ENCODE data around the gene LEMD3.
"Not testable (repeated sequence)": the region's sequence is repeated elsewhere in the genome, so short reads cannot be mapped to it uniquely, and the experiment has no call there.

The LEMD3 gene

DNA sequence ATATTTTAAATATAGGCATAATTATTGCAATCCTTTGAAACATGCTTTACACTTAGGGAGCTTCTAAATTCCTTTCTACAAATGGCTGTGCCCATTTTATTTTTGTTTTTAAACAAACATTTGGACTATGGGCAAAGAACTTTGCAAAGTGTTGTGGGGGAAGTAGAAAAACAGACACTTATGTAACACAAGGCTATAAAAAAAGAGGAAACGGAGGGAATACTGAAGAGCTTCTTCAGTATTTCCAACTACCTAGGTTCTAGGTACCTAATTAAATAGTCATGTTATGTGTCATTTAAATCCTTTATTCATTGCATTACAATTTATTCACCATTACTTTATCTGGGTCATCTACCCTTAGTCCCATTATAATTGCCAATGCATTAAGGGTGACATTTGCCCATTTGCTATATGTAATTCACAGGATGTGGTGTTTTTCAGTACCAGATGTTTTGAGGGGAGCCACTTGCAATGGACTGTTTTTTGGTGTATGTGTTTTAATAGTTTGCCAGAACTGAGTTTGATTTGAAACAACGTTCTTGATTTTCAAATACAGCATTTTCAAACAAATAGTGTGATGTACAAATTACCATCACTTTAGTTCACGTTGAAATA, 107.6 kb downstream of the LEMD3 start:
- TF ChIP-seq, protein P1, sequence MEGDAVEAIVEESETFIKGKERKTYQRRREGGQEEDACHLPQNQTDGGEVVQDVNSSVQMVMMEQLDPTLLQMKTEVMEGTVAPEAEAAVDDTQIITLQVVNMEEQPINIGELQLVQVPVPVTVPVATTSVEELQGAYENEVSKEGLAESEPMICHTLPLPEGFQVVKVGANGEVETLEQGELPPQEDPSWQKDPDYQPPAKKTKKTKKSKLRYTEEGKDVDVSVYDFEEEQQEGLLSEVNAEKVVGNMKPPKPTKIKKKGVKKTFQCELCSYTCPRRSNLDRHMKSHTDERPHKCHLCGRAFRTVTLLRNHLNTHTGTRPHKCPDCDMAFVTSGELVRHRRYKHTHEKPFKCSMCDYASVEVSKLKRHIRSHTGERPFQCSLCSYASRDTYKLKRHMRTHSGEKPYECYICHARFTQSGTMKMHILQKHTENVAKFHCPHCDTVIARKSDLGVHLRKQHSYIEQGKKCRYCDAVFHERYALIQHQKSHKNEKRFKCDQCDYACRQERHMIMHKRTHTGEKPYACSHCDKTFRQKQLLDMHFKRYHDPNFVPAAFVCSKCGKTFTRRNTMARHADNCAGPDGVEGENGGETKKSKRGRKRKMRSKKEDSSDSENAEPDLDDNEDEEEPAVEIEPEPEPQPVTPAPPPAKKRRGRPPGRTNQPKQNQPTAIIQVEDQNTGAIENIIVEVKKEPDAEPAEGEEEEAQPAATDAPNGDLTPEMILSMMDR (IDR thresholded peaks at IDR 0.05; ENCODE audit: control insufficient read depth, extremely low read depth, insufficient read depth) = no peak
- no peak for DNase-seq (ENCODE audit: low read depth)
- H3K4me3 ChIP-seq (ENCODE audit: low read depth, low read length) = no peak overlapping the region

DNA sequence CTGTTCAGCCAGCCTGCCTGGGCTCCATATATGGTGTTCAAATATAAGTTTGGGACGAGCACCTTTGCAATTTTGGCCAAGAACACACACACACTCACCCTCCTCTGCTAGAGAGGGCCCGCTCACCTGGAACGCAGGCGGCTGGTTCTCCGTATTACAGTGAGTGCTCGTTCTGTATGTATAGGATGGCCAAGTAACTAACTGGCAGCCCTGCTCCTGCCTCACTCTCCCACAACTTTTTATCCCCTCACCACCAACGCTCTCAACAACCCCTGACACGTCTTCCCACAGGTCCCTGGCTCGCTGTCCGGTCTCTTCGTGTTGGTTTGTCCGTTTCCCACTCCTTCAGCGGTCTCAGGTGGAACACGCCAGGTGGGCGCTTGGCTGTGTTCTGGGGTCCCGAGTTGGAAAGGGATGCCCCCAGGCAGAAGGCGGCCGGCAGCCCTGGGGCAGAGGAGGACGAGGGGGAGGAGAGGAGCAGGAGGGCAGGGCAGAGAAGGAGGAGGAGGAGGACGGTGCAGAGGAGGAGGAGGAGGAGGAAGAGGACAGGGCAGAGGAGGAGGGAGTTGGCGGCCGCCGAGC, 108.7 kb downstream of the LEMD3 start:
- no peak for DNase-seq (ENCODE audit: low read depth)
- TF ChIP-seq, protein P1 (IDR thresholded peaks at IDR 0.05; ENCODE audit: control insufficient read depth, extremely low read depth, insufficient read depth) = no peak
- peak overlapping the region; percentile 63 for H3K4me3 ChIP-seq (ENCODE audit: low read depth, low read length)

DNA sequence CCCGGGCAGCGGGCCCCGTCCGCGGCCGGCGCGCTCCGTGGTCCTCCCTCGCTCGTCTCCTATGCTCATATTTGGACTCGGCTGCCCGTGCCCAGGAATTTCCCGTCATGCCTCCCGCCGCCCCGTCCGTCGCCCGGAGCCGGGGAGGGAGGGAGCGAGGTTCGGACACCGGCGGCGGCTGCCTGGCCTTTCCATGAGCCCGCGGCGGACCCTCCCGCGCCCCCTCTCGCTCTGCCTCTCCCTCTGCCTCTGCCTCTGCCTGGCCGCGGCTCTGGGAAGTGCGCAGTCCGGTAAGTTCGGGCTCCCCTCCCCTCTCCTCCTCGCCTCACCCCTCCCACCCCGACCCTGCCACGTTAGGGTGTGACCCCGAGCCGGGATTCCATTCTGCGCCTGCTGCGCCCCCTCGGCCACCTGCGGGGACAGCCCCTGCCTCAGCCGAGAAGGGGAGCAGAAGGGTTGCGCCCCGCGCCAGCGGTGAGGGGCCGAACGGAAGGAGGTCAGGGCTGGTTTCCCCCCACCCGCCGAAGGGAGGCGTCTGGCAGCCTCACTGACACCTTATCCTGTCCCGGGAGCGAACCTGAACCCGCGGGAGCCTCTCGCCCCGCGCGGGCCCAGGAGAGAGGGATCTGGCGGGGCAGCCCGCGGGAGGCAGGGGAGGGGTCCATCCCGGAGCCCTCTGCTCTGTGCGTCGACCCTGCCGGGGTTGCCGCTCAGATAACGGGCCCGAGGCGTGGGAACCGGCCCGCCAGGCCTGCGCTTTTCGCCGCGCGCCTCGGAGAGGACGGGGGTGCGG, 109.4 kb downstream of the LEMD3 start, which contains the start of gene MSRB3:
TSS of gene MSRB3 (plus strand) at position 108 of the 793 bp plus-strand sequence. CDS start 29,897 bp downstream, outside the sequence.
- TF ChIP-seq, protein P1 (IDR thresholded peaks at IDR 0.05; ENCODE audit: control insufficient read depth, extremely low read depth, insufficient read depth) = 0 out of 2 replicates have a peak, but pooled peaks have one; percentile 16
- H3K4me3 ChIP-seq (ENCODE audit: low read depth, low read length) = peak within 1 kb of the TSS; percentile 63
- DNase-seq (ENCODE audit: low read depth) = no peak

GRCh38 chr12:65279369-65280112, 110.2 kb downstream of the LEMD3 start:
- TF ChIP-seq, protein P1 (IDR thresholded peaks at IDR 0.05; ENCODE audit: control insufficient read depth, extremely low read depth, insufficient read depth) = no peak
- no peak overlapping the region for H3K4me3 ChIP-seq (ENCODE audit: low read depth, low read length)
- DNase-seq (ENCODE audit: low read depth) = no peak

GRCh38 chr12:65280306-65280705, 110.9 kb downstream of the LEMD3 start:
- no peak for DNase-seq (ENCODE audit: low read depth)
- H3K4me3 ChIP-seq (ENCODE audit: low read depth, low read length) = no peak overlapping the region
- TF ChIP-seq, protein P1 (IDR thresholded peaks at IDR 0.05; ENCODE audit: control insufficient read depth, extremely low read depth, insufficient read depth) = no peak

- no peak for DNase-seq (ENCODE audit: low read depth)
- H3K4me3 ChIP-seq (ENCODE audit: low read depth, low read length) = no peak overlapping the region
- TF ChIP-seq, protein P1 (IDR thresholded peaks at IDR 0.05; ENCODE audit: control insufficient read depth, extremely low read depth, insufficient read depth) = peak; percentile 28
Observed at GRCh38 chr12:65282840-65283239, 113.5 kb downstream of the LEMD3 start.

GRCh38 chr12:65285532-65285931, 116.1 kb downstream of the LEMD3 start:
- not testable (repeated sequence) for H3K4me3 ChIP-seq (ENCODE audit: low read depth, low read length); DNase-seq (ENCODE audit: low read depth)
